Body of pancreas (tissue), 4 donors: ENCODE measurements around the gene NUDT22.

Experiments
- POLR2A ChIP-seq, 3 donors: fragments of 450-650 bp; IDR thresholded peaks; one replicate each; pipeline ENCODE4 v1.6.1; 2016; ENCODE audit warnings: antibody characterized with exemption in 3 of 3, mild to moderate bottlenecking in 2 of 3
- TF ChIP-seq, protein P1 (sequence below), 7 experiments: fragments of 450-650 bp in 4 of 7; fragments of 200-600 bp in 3 of 7; sonication (generic) in 3 of 7; IDR thresholded peaks; one replicate each; pipeline ENCODE4 v1.5.1; 2016 to 2019; ENCODE audit warnings: antibody characterized with exemption in 7 of 7

DNA sequence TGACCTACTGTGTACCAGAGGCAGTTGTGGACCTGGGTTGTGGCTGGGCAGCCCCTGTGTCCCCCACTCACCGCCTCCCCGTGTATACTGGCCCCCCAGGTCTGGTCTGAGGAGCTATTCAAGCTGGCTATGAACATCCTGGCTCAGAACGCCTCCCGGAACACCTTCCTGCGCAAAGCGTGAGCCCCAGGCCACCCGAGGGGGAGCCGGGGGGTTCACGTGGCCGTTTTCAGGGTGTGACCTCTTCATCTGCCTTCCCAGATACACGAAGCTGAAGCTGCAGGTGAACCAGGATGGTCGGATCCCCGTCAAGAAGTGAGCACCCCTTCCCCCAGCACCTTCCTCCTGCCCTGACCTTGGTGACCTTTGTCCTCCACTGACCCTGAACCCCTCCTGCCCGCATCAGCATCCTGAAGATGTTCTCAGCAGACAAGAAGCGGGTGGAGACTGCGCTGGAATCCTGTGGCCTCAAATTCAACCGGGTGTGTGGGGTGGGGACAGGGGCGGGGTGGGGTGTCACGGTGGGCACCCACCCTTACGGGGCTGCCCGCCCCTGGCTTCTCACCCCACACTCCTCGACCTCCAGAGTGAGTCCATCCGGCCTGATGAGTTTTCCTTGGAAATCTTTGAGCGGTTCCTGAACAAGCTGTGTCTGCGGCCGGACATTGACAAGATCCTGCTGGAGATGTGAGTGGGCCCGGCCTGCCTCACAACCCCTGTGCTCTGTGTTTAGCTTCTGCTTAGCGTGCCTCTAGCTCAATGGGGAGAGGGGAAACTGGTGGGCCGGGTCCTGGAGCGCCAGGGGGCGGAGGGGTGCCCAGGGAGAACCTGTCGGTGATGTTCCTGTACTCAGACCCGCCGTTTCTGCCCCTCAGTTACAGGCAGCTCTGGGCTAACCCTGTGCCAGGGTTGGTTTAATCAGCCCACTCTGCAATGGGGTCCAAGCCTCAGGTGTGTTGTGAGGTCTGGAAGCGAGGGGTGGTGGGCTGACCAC, 29.4 kb downstream of the NUDT22 start:
- TF ChIP-seq, protein P1, sequence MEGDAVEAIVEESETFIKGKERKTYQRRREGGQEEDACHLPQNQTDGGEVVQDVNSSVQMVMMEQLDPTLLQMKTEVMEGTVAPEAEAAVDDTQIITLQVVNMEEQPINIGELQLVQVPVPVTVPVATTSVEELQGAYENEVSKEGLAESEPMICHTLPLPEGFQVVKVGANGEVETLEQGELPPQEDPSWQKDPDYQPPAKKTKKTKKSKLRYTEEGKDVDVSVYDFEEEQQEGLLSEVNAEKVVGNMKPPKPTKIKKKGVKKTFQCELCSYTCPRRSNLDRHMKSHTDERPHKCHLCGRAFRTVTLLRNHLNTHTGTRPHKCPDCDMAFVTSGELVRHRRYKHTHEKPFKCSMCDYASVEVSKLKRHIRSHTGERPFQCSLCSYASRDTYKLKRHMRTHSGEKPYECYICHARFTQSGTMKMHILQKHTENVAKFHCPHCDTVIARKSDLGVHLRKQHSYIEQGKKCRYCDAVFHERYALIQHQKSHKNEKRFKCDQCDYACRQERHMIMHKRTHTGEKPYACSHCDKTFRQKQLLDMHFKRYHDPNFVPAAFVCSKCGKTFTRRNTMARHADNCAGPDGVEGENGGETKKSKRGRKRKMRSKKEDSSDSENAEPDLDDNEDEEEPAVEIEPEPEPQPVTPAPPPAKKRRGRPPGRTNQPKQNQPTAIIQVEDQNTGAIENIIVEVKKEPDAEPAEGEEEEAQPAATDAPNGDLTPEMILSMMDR (IDR thresholded peaks at IDR 0.05): no peak
- no peak for TF ChIP-seq POLR2A (IDR thresholded peaks at IDR 0.05)
